GM12872 (cell line): Measurements from ENCODE around the gene GFI1.

ENCODE experiments used
- TF ChIP-seq, protein P1 (sequence below): IDR thresholded peaks from 3 replicates; pipeline ENCODE4 v1.5.1; 2011; ENCODE audit warnings: low read depth, mild to moderate bottlenecking, low read length, moderate library complexity; ENCODE audit not compliant: insufficient read depth

Gene GFI1

DNA sequence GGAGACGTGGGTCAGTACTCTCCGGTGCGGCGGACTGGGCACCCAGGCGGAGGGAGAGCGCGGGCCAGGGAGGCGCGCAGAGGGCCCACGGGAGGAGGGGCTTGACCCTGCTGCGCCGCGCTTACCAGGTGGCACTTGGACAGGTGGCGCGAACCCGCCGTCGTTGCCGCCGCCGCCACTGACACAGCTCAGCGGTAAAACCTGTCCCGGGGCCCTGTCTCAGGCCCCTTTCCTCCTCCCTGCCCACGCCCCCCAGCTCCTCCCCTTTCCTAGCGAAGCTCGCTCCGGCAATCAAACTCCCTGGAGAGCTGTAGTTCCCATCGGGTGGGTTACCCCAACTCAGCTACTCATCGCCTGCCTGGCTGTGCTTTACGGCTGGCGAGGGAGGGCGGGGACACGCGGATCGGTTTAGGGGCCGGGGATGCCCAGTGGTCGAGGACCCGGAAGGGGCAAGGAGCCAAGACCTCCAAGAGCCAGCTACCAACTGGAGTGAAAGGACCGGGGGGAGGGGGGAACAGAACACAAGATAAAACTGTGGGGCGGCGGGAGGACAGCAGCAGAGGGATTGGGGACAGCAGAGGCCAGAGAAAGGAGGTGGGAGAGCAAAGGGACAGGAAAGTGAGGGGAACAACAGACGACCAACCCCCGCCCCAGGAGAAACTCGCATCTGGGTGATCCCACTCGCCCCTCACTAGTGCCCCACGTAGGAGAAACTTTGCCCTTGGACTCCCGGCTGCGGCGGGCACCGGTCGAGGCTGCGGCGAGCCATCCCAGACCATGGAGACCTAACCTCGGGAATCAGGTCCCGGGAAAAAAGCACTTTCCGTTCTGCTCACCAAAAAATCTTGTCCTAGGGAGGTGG is 2.9 kb downstream of the GFI1 start:
- TF ChIP-seq, protein P1, sequence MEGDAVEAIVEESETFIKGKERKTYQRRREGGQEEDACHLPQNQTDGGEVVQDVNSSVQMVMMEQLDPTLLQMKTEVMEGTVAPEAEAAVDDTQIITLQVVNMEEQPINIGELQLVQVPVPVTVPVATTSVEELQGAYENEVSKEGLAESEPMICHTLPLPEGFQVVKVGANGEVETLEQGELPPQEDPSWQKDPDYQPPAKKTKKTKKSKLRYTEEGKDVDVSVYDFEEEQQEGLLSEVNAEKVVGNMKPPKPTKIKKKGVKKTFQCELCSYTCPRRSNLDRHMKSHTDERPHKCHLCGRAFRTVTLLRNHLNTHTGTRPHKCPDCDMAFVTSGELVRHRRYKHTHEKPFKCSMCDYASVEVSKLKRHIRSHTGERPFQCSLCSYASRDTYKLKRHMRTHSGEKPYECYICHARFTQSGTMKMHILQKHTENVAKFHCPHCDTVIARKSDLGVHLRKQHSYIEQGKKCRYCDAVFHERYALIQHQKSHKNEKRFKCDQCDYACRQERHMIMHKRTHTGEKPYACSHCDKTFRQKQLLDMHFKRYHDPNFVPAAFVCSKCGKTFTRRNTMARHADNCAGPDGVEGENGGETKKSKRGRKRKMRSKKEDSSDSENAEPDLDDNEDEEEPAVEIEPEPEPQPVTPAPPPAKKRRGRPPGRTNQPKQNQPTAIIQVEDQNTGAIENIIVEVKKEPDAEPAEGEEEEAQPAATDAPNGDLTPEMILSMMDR, result no peak

DNA sequence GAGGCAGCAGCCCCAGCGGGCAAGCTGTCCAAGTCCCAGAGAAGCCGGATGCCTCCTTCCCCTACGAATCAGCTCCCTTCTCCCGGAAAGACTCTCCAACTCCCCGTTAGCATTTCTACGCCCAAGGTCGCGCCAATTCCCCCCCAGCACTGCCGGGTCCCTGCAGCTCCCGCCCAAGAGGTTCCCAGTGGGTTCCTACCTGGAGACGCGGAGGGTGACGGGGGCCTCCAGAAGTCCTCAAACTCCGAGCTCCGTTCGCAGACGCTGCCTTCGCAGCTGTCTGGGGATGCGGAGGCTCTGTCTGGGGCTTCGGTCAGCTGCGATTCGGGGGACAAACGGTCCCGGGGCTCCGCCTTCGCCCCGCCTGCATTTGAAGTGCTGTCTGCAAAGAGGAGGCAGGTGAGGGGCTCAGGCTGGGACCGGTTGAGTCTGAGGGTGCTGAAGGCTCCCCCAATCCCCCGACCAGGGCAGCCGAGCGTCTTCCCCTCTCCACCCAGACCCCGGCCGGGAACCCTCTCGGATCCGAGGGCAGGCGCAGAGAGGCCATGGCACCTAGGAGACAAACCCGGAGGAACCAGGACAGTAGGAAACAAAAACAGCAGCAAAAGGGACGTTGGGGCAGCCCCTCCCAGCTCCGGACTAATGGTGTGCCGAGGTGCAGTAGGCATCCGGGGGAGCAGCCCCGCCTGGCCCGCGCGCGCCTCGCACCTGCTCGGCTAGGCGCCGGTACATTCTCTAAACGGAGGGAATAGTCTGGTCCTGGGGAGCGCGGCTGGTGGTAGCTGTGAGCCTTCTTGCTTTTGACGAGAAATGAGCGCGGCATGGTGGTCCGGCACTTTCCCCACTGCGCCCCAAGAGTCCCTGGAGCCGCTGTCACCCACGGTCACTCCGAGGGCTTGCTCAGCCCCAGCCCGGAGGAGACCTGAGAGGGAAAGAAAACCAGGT is 3.8 kb downstream of the GFI1 start:
- TF ChIP-seq, protein P1, result no peak

DNA sequence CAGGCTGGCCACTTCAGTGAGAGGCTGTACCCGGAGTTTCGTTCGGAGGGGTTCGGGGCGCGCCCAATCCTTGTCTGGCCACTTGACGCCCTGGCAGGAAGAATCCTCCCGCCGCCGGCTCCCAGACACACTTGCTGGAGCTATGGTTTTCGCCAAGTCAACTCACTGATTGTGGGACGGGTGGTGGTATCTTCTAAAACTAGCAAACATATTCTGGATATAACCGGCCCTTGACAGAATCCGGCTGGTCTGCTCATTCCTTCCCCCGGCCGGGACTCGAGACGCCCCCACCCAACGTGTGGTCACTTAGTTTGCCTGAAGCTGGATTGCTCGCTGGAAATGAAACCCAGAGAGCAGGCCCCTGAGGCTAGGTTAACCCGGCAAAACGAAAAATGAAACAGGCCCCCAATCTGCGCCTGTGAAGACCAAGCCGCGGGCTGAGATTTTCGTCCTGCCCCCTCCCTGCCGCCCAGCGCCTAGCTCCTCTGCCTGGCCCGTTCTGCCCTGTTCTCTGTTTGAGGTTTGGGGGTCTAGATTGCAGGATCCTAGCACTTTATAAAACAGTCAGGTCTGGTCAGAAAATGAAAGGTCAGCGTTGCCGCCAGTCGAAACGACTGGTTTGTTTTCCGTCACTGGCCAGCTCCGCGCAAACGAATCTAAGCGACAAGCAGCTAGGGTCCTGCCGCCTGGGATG is 4.6 kb downstream of the GFI1 start:
- TF ChIP-seq, protein P1, result no peak

DNA sequence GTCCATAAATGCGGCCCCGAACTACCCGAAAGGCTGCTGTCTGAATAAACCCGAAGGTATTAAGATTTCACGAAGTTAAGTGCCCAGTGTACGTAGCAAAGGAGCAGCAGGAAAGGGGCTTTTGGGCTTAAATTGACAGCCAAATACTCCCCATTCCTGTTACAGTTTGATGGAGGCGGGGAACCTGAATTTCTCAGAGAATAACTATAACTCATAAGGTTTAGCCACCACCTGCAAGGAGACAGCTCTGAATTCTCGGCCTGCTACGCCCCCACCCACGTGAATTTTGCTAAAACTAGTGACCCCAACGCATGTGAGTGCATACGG is 5.2 kb downstream of the GFI1 start:
- TF ChIP-seq, protein P1, result no peak

DNA sequence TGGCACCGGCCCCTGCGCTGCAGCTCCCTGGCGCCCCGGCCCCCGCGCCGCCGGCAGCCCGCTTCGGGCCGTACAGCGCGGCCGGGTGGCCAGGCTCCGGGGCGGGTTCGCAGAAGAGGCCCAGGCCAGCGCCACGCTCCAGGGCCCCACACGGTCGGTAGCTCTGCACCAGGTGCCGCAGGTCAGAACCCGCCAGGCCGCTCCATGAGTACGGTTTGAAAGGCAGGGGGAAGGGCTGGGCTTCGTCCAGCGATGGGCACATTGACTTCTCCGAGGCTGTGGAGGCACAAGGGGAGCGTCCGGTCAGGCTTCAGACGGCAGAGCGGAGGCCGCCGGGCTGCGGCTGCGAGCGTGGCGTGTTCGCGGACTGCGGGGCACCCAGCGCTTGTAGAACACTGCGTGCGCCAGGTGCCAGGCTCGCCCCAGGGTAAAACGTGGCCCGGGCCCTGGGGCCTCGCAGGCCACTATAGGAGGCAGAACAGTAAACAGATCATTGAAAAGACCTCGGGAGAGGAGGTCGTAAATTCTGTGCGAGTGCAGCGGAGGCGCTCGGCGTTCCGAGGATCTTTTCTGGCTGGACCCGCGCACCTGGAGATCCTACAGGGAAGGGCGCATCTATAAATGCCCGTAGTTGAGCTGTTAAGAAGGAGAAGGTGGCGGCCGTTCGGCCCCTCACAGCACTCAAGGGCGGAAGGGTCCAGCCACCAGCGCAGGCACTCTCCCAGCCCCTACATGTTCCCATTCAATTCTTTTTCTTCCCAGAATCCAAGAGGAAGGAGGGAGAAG is 5.7 kb downstream of the GFI1 start:
- TF ChIP-seq, protein P1, result no peak

DNA sequence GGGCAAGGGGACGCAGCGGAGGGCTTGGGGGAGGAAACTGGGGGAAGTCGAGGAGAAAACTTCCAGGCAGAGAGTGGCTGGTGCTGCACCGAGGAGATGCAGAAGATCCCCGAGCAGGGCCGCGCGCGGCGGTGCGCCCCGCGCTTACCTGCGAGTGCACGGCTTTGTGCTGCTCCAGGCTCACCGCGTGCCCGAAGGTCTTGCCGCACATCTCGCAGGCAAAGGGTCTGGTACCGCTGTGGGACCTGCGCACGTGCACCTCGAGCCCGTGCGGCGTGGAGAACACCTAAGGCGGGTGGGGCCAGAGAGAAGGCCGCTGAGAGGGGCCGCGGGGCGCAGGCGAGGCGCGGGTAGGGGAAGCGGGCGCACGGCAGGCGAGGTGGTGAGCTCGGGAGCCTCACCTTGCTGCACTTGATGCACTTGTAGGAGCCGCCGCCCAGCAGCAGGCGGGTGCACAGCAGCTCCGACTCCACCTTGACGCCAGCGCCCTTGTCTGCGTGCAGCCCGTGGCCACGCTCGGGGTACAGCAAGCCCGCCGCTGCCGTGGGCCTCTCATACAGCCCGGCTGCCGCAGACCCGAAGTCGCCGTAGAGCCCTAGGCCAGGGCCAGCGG is 6.4 kb downstream of the GFI1 start:
- TF ChIP-seq, protein P1, result no peak
